Endothelial cell of umbilical vein (primary cell): ENCODE measurements around the gene MCM8. TPM values are rescaled to one million over a fixed set of nuclear protein-coding genes. Genes with fewer than 3 reads are reported as not detected.

Experiments
- BruUV-seq: library from RNA; stranded (reverse); fragments of 400-500 nt; replicated peaks from 2 replicates; lab custom pipeline; 2021; lab: Mats Ljungman, UMichigan
- CTCF ChIA-PET: fragments of 300-600, 350-600 bp; sonication (Branson Sonifier 250); formaldehyde crosslinking; loops from one replicate; lab custom pipeline; 2021; ENCODE audit warnings: antibody characterized with exemption, inconsistent platforms; lab: Charles Lee
- POLR2A ChIA-PET: fragments of 300-600, 350-600 bp; sonication (Branson Sonifier 250); formaldehyde crosslinking; loops from one replicate; lab custom pipeline; 2021; ENCODE audit warnings: antibody characterized with exemption, inconsistent platforms; lab: Charles Lee
- DNase-seq: peaks from one replicate; pipeline ENCODE4 v3.0.0-alpha.2; 2011; ENCODE audit warnings: low read depth, low spot score
- FAIRE-seq: peaks from 2 replicates; lab custom pipeline; 2011; peaks lifted over from hg19 to GRCh38; lab: Jason Lieb, UNC
- H2AFZ ChIP-seq: 2 replicates; pipeline ENCODE4 v1.6.0; 2012; ENCODE audit warnings: low read depth, low read length, control low read depth, inconsistent platforms
- H3K27ac ChIP-seq: 2 replicates; pipeline ENCODE4 v1.5.1; 2011; ENCODE audit warnings: low read depth, mild to moderate bottlenecking, control low read depth, low read length, moderate library complexity; ENCODE audit not compliant: insufficient read depth
- H3K27me3 ChIP-seq, 2 experiments: 2 replicates each; pipeline versions ENCODE4 v1.6.0 to v1.6.1; 2011; ENCODE audit warnings: low read length in 2 of 2, mixed read lengths in 1 of 2; ENCODE audit not compliant: control insufficient read depth in 2 of 2, insufficient read depth in 2 of 2
- H3K36me3 ChIP-seq, 2 experiments: 2 replicates in 1 of 2; 3 replicates in 1 of 2; pipeline ENCODE4 v1.5.1; 2011; ENCODE audit warnings: low read length in 2 of 2, mild to moderate bottlenecking in 1 of 2, moderate library complexity in 1 of 2; ENCODE audit not compliant: control insufficient read depth in 2 of 2, insufficient read depth in 2 of 2; ENCODE audit errors: extremely low read depth in 1 of 2
- H3K4me1 ChIP-seq: 3 replicates; pipeline ENCODE4 v1.5.1; 2011; ENCODE audit warnings: mild to moderate bottlenecking, low read length; ENCODE audit not compliant: control insufficient read depth, insufficient read depth; ENCODE audit errors: extremely low read depth
- H3K4me2 ChIP-seq: 2 replicates; pipeline ENCODE4 v1.6.1; 2011; ENCODE audit warnings: low read length, control low read depth, mixed read lengths; ENCODE audit not compliant: insufficient read depth
- H3K4me3 ChIP-seq, 3 experiments: fragments of 200-600 bp in 1 of 3; sonication (generic), shearing (Covaris generic) in 1 of 3; replicated peaks in 1 of 3; 2 replicates each; pipeline ENCODE4 v1.5.1; 2011 to 2016; ENCODE audit warnings: control low read depth in 3 of 3, low read length in 3 of 3, mild to moderate bottlenecking in 2 of 3, inconsistent platforms in 1 of 3, low read depth in 1 of 3, moderate library complexity in 1 of 3; ENCODE audit not compliant: insufficient read depth in 1 of 3
- H3K79me2 ChIP-seq: 2 replicates; pipeline ENCODE4 v1.6.0; 2012; ENCODE audit warnings: low read length, inconsistent platforms; ENCODE audit not compliant: control insufficient read depth, insufficient read depth
- H3K9ac ChIP-seq: replicated peaks from 2 replicates; pipeline ENCODE3; 2011; ENCODE audit warnings: low read length, control low read depth; ENCODE audit not compliant: insufficient read depth; ENCODE audit errors: extremely low read depth
- H3K9me1 ChIP-seq: replicated peaks from 3 replicates; pipeline ENCODE4 v1.6.0; 2011; ENCODE audit warnings: mild to moderate bottlenecking, low read length; ENCODE audit not compliant: control insufficient read depth, insufficient read depth; ENCODE audit errors: extremely low read depth
- H3K9me3 ChIP-seq: replicated peaks from 2 replicates; pipeline ENCODE4 v1.5.1; 2012; ENCODE audit warnings: low read length, inconsistent platforms; ENCODE audit not compliant: control insufficient read depth, insufficient read depth
- H4K20me1 ChIP-seq: replicated peaks from 2 replicates; pipeline ENCODE3; 2011; ENCODE audit warnings: mild to moderate bottlenecking, low read length; ENCODE audit not compliant: control insufficient read depth, insufficient read depth; ENCODE audit errors: extremely low read depth
- EZH2 ChIP-seq: IDR thresholded peaks from 2 replicates; pipeline ENCODE4 v1.6.1; 2012; ENCODE audit warnings: borderline replicate concordance, low read depth, mild to moderate bottlenecking, moderate library complexity, low read length, inconsistent platforms; ENCODE audit not compliant: severe bottlenecking
- FOS ChIP-seq: IDR thresholded peaks from 2 replicates; pipeline ENCODE4 v1.6.1; 2011; ENCODE audit warnings: mild to moderate bottlenecking, low read length, moderate library complexity, borderline replicate concordance; ENCODE audit not compliant: insufficient read depth
- GATA2 ChIP-seq: IDR thresholded peaks from 2 replicates; pipeline ENCODE4 v1.7.0; 2011; ENCODE audit warnings: low read depth, mild to moderate bottlenecking, moderate library complexity, mixed read lengths, low read length; ENCODE audit not compliant: insufficient read length, insufficient read depth
- JUN ChIP-seq: IDR thresholded peaks from 2 replicates; pipeline ENCODE4 v1.6.1; 2011; ENCODE audit warnings: borderline replicate concordance, low read depth; ENCODE audit not compliant: insufficient read length, insufficient read depth
- MYC ChIP-seq: IDR thresholded peaks from one replicate; pipeline ENCODE4 v1.6.1; 2011; ENCODE audit warnings: mild to moderate bottlenecking, low read depth, low read length
- POLR2A ChIP-seq: IDR thresholded peaks from 2 replicates; pipeline ENCODE4 v1.6.1; 2012; ENCODE audit warnings: low read depth, mild to moderate bottlenecking, control low read depth, low read length
- POLR2AphosphoS5 ChIP-seq: IDR thresholded peaks from 2 replicates; pipeline ENCODE4 v1.6.1; 2012; ENCODE audit warnings: low read depth, mild to moderate bottlenecking, control low read depth, low read length, moderate library complexity; ENCODE audit not compliant: insufficient read depth
- dilution Hi-C: fragments of 300-500 bp; cut with MboI; formaldehyde crosslinking; loops from one replicate; pipeline ENCODE4 v1.15.0; 2019; ENCODE audit warnings: low sequenced_read_pairs; ENCODE audit not compliant: extremely low pct_ligation_motif_present
- intact Hi-C: fragments of 100-400 bp; cut with micrococcal nuclease; formaldehyde crosslinking; loops from one replicate; pipeline ENCODE4 v1.10.0; 2022
- polyA plus RNA-seq, 4 experiments: library from polyadenylated mRNA; depleted of rRNA in 3 of 4; stranded (reverse) in 3 of 4; unstranded in 1 of 4; fragments of >200 nt; gene quantifications; 2 replicates each; pipeline versions ENCODE4 v1.2.1 to v1.2.3, GENCODE V29; 2011 to 2012; ENCODE audit warnings: missing spikeins in 1 of 4
- total RNA-seq: library from RNA; stranded (reverse); gene quantifications from 2 replicates; pipeline ENCODE4 v1.2.3, GENCODE V29; 2021
- TF ChIP-seq, protein P1 (sequence below): IDR thresholded peaks from 2 replicates; pipeline ENCODE4 v1.6.1; 2011; ENCODE audit not compliant: insufficient read depth, insufficient read length
- TF ChIP-seq, protein P2 (sequence below), 2 donors: IDR thresholded peaks; 1 replicate in 1 of 2; 2 replicates in 1 of 2; pipeline ENCODE4 v1.5.1; 2011; ENCODE audit warnings: low read length in 2 of 2, mild to moderate bottlenecking in 2 of 2, moderate library complexity in 2 of 2, control low read depth in 1 of 2, inconsistent platforms in 1 of 2, low read depth in 1 of 2; ENCODE audit not compliant: insufficient read depth in 1 of 2; ENCODE audit errors: extremely low read depth in 1 of 2

MCM8 gene
- total and polyA plus RNA-seq, 2 donors (not counting 3 experiments of a cell fraction or from before 2014, with no cell fraction given) = 2.9 to 14.4 TPM

GRCh38 chr20:5999783-6000182 lies 49.3 kb downstream of the MCM8 start:
- CTCF ChIA-PET = interaction anchor here (3.2 kb wide), 1 partner anchor 471 kb away, joined by 38 read pairs; no protein-coding TSS in a partner anchor
- DNase-seq (no peak), FAIRE-seq (no peak)
- no peak overlapping the region for H3K9ac ChIP-seq
- intact Hi-C loops (no loop called here), dilution Hi-C loops (no loop called here)
- H3K27ac ChIP-seq = no peak overlapping the region
- H3K4me3 ChIP-seq = no peak overlapping the region
- no peaks in the 10 kb centered on the region for H3K9me1 ChIP-seq
- no peak overlapping the region for H2AFZ ChIP-seq
- H3K79me2 ChIP-seq = no peaks in the 10 kb centered on the region
- POLR2A ChIA-PET = interaction anchor here (0.6 kb wide), 1 partner anchor 21 kb away, joined by 6 read pairs; no protein-coding TSS in a partner anchor
- no peaks in the 10 kb centered on the region for H3K9me3 ChIP-seq
- no peaks in the 10 kb centered on the region for H3K4me1 ChIP-seq
- no TSS peak for BruUV-seq
- H3K4me2 ChIP-seq = no peak overlapping the region
- H3K36me3 ChIP-seq = no peaks in the 10 kb centered on the region
- no peaks in the 10 kb centered on the region for H4K20me1 ChIP-seq
- H3K27me3 ChIP-seq = no peaks in the 10 kb centered on the region
- TF ChIP-seq POLR2AphosphoS5 (no peak), GATA2 (no peak), JUN (no peak), MYC (no peak), POLR2A (no peak)
- TF ChIP-seq, protein P1, sequence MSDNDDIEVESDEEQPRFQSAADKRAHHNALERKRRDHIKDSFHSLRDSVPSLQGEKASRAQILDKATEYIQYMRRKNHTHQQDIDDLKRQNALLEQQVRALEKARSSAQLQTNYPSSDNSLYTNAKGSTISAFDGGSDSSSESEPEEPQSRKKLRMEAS = no peak

- dilution Hi-C loops (no loop called here), intact Hi-C loops (no loop called here)
- Histone ChIP-seq H3K27ac (no peak overlapping the region), H4K20me1 (no peaks in the 10 kb centered on the region), H3K9me1 (no peaks in the 10 kb centered on the region), H3K9me3 (no peaks in the 10 kb centered on the region), H3K36me3 (no peaks in the 10 kb centered on the region), H3K9ac (no peak overlapping the region), H3K4me1 (peaks cover 4% of the 10 kb centered on the region), H3K4me3 (no peak overlapping the region), H3K4me2 (no peak overlapping the region), H3K79me2 (no peaks in the 10 kb centered on the region), H3K27me3 (no peaks in the 10 kb centered on the region), H2AFZ (no peak overlapping the region)
- DNase-seq (no peak), FAIRE-seq (no peak)
- CTCF ChIA-PET = interaction anchor here (1.2 to 3.2 kb wide), 3 partner anchors 212 to 472 kb away, joined by 3 to 38 read pairs (median 9); no protein-coding TSS in a partner anchor
- BruUV-seq = no TSS peak
- POLR2A ChIA-PET = no interaction called here
- no peak for TF ChIP-seq GATA2
- TF ChIP-seq POLR2A = no peak
- no peak for TF ChIP-seq POLR2AphosphoS5
- no peak for TF ChIP-seq MYC
- TF ChIP-seq, protein P2, sequence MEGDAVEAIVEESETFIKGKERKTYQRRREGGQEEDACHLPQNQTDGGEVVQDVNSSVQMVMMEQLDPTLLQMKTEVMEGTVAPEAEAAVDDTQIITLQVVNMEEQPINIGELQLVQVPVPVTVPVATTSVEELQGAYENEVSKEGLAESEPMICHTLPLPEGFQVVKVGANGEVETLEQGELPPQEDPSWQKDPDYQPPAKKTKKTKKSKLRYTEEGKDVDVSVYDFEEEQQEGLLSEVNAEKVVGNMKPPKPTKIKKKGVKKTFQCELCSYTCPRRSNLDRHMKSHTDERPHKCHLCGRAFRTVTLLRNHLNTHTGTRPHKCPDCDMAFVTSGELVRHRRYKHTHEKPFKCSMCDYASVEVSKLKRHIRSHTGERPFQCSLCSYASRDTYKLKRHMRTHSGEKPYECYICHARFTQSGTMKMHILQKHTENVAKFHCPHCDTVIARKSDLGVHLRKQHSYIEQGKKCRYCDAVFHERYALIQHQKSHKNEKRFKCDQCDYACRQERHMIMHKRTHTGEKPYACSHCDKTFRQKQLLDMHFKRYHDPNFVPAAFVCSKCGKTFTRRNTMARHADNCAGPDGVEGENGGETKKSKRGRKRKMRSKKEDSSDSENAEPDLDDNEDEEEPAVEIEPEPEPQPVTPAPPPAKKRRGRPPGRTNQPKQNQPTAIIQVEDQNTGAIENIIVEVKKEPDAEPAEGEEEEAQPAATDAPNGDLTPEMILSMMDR (IDR thresholded peaks at IDR 0.05; ENCODE audit: extremely low read depth in 1 of 2, insufficient read depth in 1 of 2, low read depth in 1 of 2, low read length in 2 of 2) = no peak
- TF ChIP-seq EZH2 = no peak
- TF ChIP-seq FOS = no peak
- TF ChIP-seq, protein P1 = no peak
- TF ChIP-seq JUN = no peak
Measured at GRCh38 chr20:6000871-6001270, 50.4 kb downstream of the MCM8 start.
